GM12878 (cell line): ENCODE data around the gene SPATA32. TPM values are rescaled to one million over a fixed set of nuclear protein-coding genes. Genes with fewer than 3 reads are reported as not detected.

Experiments
- EP300 ChIP-seq, 2 experiments: fragments of 150-350 bp in 1 of 2; IDR thresholded peaks; 2 replicates each; pipeline ENCODE4 v1.6.1; 2011 to 2012; ENCODE audit warnings: low read depth in 2 of 2, low read length in 2 of 2, borderline replicate concordance in 1 of 2, improper control_type of control experiment in 1 of 2, inconsistent platforms in 1 of 2; ENCODE audit not compliant: control insufficient read depth in 1 of 2
- HDGF ChIP-seq: fragments of 450-650 bp; IDR thresholded peaks from 2 replicates; pipeline ENCODE4 v1.6.1; 2016; ENCODE audit warnings: antibody characterized with exemption
- HSF1 ChIP-seq: fragments of 150-350 bp; IDR thresholded peaks from 2 replicates; pipeline ENCODE4 v1.6.1; 2014; ENCODE audit warnings: mild to moderate bottlenecking, low read depth, low read length
- MEF2B ChIP-seq: fragments of 450-650 bp; IDR thresholded peaks from 2 replicates; pipeline ENCODE4 v1.6.1; 2018; ENCODE audit warnings: mild to moderate bottlenecking, moderate library complexity; ENCODE audit not compliant: partially characterized antibody, poor library complexity, severe bottlenecking
- ZBTB40 ChIP-seq: fragments of 450-650 bp; IDR thresholded peaks from 2 replicates; pipeline ENCODE4 v1.6.1; 2016; ENCODE audit warnings: mild to moderate bottlenecking, moderate library complexity, borderline replicate concordance
- ZZZ3 ChIP-seq: IDR thresholded peaks from 2 replicates; pipeline ENCODE4 v1.6.1; 2011; ENCODE audit warnings: low read depth; ENCODE audit not compliant: control insufficient read depth, insufficient read length
- polyA plus RNA-seq, 11 experiments: library from polyadenylated mRNA; depleted of rRNA in 4 of 11; unstranded in 6 of 11; stranded (reverse) in 5 of 11; fragments of >200 nt; fragmentation: Nextera tagmentation in 4 of 11; fragmentation: Illumina TruSeq in 1 of 11; extraction: Ambion mirVana in 4 of 11; extraction: Trizol in 1 of 11; gene quantifications; 1 replicate in 1 of 11; 2 replicates in 10 of 11; pipeline versions ENCODE4 v1.2.1 to v1.2.3, GENCODE V29; 2011 to 2016; ENCODE audit warnings: inconsistent platforms in 2 of 11, missing spikeins in 2 of 11, low read depth in 1 of 11
- total RNA-seq, 4 experiments: library from RNA; depleted of rRNA in 3 of 4; stranded (reverse); fragments of >200 nt in 3 of 4; fragmentation: Illumina TruSeq in 1 of 4; extraction: Trizol in 1 of 4; gene quantifications; 2 replicates each; pipeline versions ENCODE4 v1.2.1 to v1.2.3, GENCODE V29; 2013 to 2021
- TF ChIP-seq, protein P1 (sequence below): fragments of 450-650 bp; formaldehyde crosslinking; IDR thresholded peaks from 2 replicates; pipeline ENCODE4 v1.4.0; 2022; ENCODE audit warnings: mild to moderate bottlenecking, moderate library complexity
- TF ChIP-seq, protein P2 (sequence below): IDR thresholded peaks from 2 replicates; pipeline ENCODE4 v1.6.1; 2011; ENCODE audit warnings: low read depth, mild to moderate bottlenecking, low read length, moderate library complexity, borderline replicate concordance; ENCODE audit errors: extremely low read depth

SPATA32 gene
- total and polyA plus RNA-seq, 10 of the 15 experiments (the other 5 are each of a cell fraction or from before 2014, with no cell fraction given): 0.03 to 0.35 (median 0.11) TPM; not detected in 3

DNA sequence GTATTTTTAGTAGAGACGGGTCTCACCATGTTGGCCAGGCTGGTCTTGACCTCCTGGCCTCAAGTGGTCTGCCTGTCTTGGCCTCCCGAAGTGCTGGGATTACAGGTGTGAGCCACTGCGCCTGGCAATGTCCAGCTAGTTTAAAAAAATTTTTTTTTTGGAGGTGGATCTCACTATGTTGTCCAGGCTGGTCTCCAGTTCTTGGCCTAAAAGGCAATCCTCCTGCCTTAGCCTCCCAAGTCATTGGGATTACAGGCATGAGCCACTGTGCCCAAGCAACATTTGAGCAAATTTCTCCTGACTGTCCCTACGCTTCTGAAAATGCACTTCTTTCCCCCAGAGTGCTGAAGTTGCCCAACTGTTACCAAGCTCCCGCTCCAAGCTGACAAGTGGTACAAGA, 46.9 kb upstream of the SPATA32 start (continued):
- TF ChIP-seq, protein P1, sequence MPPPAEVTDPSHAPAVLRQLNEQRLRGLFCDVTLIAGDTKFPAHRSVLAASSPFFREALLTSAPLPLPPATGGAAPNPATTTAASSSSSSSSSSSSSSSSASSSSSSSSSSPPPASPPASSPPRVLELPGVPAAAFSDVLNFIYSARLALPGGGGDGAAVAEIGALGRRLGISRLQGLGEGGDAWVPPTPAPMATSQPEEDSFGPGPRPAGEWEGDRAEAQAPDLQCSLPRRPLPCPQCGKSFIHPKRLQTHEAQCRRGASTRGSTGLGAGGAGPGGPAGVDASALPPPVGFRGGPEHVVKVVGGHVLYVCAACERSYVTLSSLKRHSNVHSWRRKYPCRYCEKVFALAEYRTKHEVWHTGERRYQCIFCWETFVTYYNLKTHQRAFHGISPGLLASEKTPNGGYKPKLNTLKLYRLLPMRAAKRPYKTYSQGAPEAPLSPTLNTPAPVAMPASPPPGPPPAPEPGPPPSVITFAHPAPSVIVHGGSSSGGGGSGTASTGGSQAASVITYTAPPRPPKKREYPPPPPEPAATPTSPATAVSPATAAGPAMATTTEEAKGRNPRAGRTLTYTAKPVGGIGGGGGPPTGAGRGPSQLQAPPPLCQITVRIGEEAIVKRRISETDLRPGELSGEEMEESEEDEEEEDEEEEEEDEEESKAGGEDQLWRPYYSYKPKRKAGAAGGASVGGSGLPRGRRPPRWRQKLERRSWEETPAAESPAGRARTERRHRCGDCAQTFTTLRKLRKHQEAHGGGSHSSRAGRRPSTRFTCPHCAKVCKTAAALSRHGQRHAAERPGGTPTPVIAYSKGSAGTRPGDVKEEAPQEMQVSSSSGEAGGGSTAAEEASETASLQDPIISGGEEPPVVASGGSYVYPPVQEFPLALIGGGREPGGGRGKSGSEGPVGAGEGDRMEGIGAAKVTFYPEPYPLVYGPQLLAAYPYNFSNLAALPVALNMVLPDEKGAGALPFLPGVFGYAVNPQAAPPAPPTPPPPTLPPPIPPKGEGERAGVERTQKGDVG: no peak
- TF ChIP-seq ZZZ3: no peak
- TF ChIP-seq, protein P2, sequence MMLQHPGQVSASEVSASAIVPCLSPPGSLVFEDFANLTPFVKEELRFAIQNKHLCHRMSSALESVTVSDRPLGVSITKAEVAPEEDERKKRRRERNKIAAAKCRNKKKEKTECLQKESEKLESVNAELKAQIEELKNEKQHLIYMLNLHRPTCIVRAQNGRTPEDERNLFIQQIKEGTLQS: no peak
- no peak for TF ChIP-seq HDGF
- no peak for TF ChIP-seq HSF1
- no peak for TF ChIP-seq EP300 (IDR thresholded peaks at IDR 0.05; ENCODE audit: borderline replicate concordance in 1 of 2, control insufficient read depth in 1 of 2, low read depth in 2 of 2, low read length in 2 of 2)
- no peak for TF ChIP-seq ZBTB40
- no peak for TF ChIP-seq MEF2B
